WTC11 (cell line): ENCODE data around the gene GSTO2. TPM values are rescaled to one million over a fixed set of nuclear protein-coding genes. Genes with fewer than 3 reads are reported as not detected.

Source experiments
- ATAC-seq: fragments of 200-7000 bp; cut with Tn5 transposase; 2 replicates; pipeline ENCODE4 v1.10.0; 2021; ENCODE audit warnings: mild to moderate bottlenecking, moderate library complexity
- CTCF ChIA-PET: fragments of 300-600 bp; sonication (Branson Sonifier 250); formaldehyde crosslinking; loops from one replicate; lab custom pipeline; 2021; ENCODE audit warnings: antibody characterized with exemption; lab: Charles Lee
- POLR2A ChIA-PET: fragments of 350-600 bp; sonication (Branson Sonifier 250); formaldehyde crosslinking; loops from one replicate; lab custom pipeline; 2021; ENCODE audit warnings: antibody characterized with exemption; lab: Charles Lee
- DNase-seq: peaks from one replicate; pipeline ENCODE4 v3.0.0; 2021; ENCODE audit warnings: low spot score
- H3K27ac Mint-ChIP-seq: 2 replicates; pipeline ENCODE4 v1.8.0; 2021; ENCODE audit warnings: mixed read lengths
- H3K27me3 Mint-ChIP-seq: 2 replicates; pipeline ENCODE4 v1.8.0; 2021; ENCODE audit warnings: low read depth, mild to moderate bottlenecking, moderate library complexity, mixed read lengths
- H3K36me3 Mint-ChIP-seq: 2 replicates; pipeline ENCODE4 v1.8.0; 2021; ENCODE audit warnings: mixed read lengths
- H3K4me1 Mint-ChIP-seq: 2 replicates; pipeline ENCODE4 v1.8.0; 2022; ENCODE audit warnings: mixed read lengths
- H3K4me3 Mint-ChIP-seq: 2 replicates; pipeline ENCODE4 v1.8.0; 2021; ENCODE audit warnings: mild to moderate bottlenecking, moderate library complexity, mixed read lengths
- H3K9me3 Mint-ChIP-seq: 2 replicates; pipeline ENCODE4 v1.8.0; 2021; ENCODE audit warnings: mixed read lengths
- AR ChIP-seq: fragments of 250-450 bp; sonication (Bioruptor Pico); IDR thresholded peaks from 2 replicates; pipeline ENCODE4 v1.9.0; 2021; ENCODE audit warnings: mild to moderate bottlenecking
- FOXJ3 ChIP-seq: sonication (generic); formaldehyde crosslinking; IDR thresholded peaks from 2 replicates; pipeline ENCODE4 v1.9.0; 2021; ENCODE audit warnings: missing genetic modification reagents, mild to moderate bottlenecking, borderline replicate concordance
- HMGA2 ChIP-seq: fragments of 250-450 bp; sonication (Bioruptor Pico); IDR thresholded peaks from 2 replicates; pipeline ENCODE4 v1.4.0; 2021; ENCODE audit warnings: mild to moderate bottlenecking, moderate library complexity
- NFATC4 ChIP-seq: fragments of 250-450 bp; sonication (Bioruptor Pico); IDR thresholded peaks from 2 replicates; pipeline ENCODE4 v1.9.0; 2021; ENCODE audit warnings: mild to moderate bottlenecking
- NR1H2 ChIP-seq: sonication (generic); formaldehyde crosslinking; IDR thresholded peaks from 2 replicates; pipeline ENCODE4 v1.9.0; 2021; ENCODE audit warnings: mild to moderate bottlenecking, moderate library complexity, missing genetic modification reagents
- NR3C1 ChIP-seq: sonication (generic); formaldehyde crosslinking; conservative IDR thresholded peaks from 2 replicates; pipeline ENCODE4 v1.8.1; 2023; ENCODE audit warnings: low read depth, mild to moderate bottlenecking, missing genetic modification reagents
- RORB ChIP-seq: fragments of 250-450 bp; sonication (Bioruptor Pico); IDR thresholded peaks from 2 replicates; pipeline ENCODE4 v1.9.0; 2021; ENCODE audit warnings: mild to moderate bottlenecking
- SMAD4 ChIP-seq: sonication (generic); formaldehyde crosslinking; IDR thresholded peaks from 2 replicates; pipeline ENCODE4 v1.8.0; 2022; ENCODE audit warnings: mild to moderate bottlenecking, missing genetic modification reagents
- SP1 ChIP-seq: sonication (generic); formaldehyde crosslinking; conservative IDR thresholded peaks from 2 replicates; pipeline ENCODE4 v1.8.1; 2022; ENCODE audit warnings: missing genetic modification reagents
- STAT6 ChIP-seq: sonication (generic); formaldehyde crosslinking; conservative IDR thresholded peaks from 2 replicates; pipeline ENCODE4 v1.8.1; 2023; ENCODE audit warnings: mild to moderate bottlenecking, low read depth, missing genetic modification reagents, moderate library complexity
- TP53 ChIP-seq: sonication (generic); formaldehyde crosslinking; IDR thresholded peaks from 2 replicates; pipeline ENCODE4 v1.8.1; 2023; ENCODE audit warnings: mild to moderate bottlenecking, missing genetic modification reagents
- ZSCAN18 ChIP-seq: fragments of 250-450 bp; sonication (Bioruptor Pico); IDR thresholded peaks from 2 replicates; pipeline ENCODE4 v2.1.2; 2022; ENCODE audit warnings: mild to moderate bottlenecking, moderate library complexity
- total RNA-seq: library from RNA; stranded (reverse); gene quantifications from 3 replicates; pipeline ENCODE4 v1.2.3, GENCODE V29; 2021
- TF ChIP-seq, protein P1 (sequence below): fragments of 250-450 bp; sonication (Bioruptor Pico); IDR thresholded peaks from 2 replicates; pipeline ENCODE4 v1.9.0; 2021; ENCODE audit warnings: moderate library complexity, mild to moderate bottlenecking, inconsistent platforms, borderline replicate concordance
- TF ChIP-seq, protein P2 (sequence below): sonication (generic); formaldehyde crosslinking; IDR thresholded peaks from 2 replicates; pipeline ENCODE4 v1.8.0; 2022; ENCODE audit warnings: mild to moderate bottlenecking, missing genetic modification reagents
- TF ChIP-seq, protein P3 (sequence below): sonication (generic); formaldehyde crosslinking; IDR thresholded peaks from 2 replicates; pipeline ENCODE4 v1.8.1; 2023; ENCODE audit warnings: mild to moderate bottlenecking, missing genetic modification reagents
- TF ChIP-seq, protein P4 (sequence below): sonication (generic); formaldehyde crosslinking; IDR thresholded peaks from 2 replicates; pipeline ENCODE4 v1.8.1; 2023; ENCODE audit warnings: mild to moderate bottlenecking, missing genetic modification reagents, moderate library complexity

Gene GSTO2
- total RNA-seq, 1 experiment from 2014 or later = 10.7 TPM

- POLR2A ChIA-PET = no interaction called here
- H3K27me3 Mint-ChIP-seq = no peaks in the 10 kb centered on the region
- no peak overlapping the region for H3K4me3 Mint-ChIP-seq
- H3K36me3 Mint-ChIP-seq = peaks cover 52% of the 10 kb centered on the region
- CTCF ChIA-PET = interaction anchor here (0.5 to 1.7 kb wide), 2 partner anchors 215 to 434 kb away, joined by 3 to 5 read pairs; no protein-coding TSS in a partner anchor
- TF ChIP-seq SMAD4 (CRISPR knock-in tag) (no peak), ZSCAN18 (CRISPR knock-in tag) (no peak), RORB (CRISPR knock-in tag) (no peak), TP53 (CRISPR knock-in tag) (no peak), NR3C1 (CRISPR knock-in tag) (no peak), NR1H2 (no peak), NFATC4 (CRISPR knock-in tag) (no peak), AR (no peak)
- TF ChIP-seq, protein P1, sequence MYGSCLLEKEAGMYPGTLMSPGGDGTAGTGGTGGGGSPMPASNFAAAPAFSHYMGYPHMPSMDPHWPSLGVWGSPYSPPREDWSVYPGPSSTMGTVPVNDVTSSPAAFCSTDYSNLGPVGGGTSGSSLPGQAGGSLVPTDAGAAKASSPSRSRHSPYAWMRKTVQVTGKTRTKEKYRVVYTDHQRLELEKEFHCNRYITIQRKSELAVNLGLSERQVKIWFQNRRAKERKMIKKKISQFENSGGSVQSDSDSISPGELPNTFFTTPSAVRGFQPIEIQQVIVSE (CRISPR knock-in tag) = no peak
- TF ChIP-seq, protein P2, sequence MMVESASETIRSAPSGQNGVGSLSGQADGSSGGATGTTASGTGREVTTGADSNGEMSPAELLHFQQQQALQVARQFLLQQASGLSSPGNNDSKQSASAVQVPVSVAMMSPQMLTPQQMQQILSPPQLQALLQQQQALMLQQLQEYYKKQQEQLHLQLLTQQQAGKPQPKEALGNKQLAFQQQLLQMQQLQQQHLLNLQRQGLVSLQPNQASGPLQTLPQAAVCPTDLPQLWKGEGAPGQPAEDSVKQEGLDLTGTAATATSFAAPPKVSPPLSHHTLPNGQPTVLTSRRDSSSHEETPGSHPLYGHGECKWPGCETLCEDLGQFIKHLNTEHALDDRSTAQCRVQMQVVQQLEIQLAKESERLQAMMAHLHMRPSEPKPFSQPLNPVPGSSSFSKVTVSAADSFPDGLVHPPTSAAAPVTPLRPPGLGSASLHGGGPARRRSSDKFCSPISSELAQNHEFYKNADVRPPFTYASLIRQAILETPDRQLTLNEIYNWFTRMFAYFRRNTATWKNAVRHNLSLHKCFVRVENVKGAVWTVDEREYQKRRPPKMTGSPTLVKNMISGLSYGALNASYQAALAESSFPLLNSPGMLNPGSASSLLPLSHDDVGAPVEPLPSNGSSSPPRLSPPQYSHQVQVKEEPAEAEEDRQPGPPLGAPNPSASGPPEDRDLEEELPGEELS = no peak
- TF ChIP-seq, protein P3, sequence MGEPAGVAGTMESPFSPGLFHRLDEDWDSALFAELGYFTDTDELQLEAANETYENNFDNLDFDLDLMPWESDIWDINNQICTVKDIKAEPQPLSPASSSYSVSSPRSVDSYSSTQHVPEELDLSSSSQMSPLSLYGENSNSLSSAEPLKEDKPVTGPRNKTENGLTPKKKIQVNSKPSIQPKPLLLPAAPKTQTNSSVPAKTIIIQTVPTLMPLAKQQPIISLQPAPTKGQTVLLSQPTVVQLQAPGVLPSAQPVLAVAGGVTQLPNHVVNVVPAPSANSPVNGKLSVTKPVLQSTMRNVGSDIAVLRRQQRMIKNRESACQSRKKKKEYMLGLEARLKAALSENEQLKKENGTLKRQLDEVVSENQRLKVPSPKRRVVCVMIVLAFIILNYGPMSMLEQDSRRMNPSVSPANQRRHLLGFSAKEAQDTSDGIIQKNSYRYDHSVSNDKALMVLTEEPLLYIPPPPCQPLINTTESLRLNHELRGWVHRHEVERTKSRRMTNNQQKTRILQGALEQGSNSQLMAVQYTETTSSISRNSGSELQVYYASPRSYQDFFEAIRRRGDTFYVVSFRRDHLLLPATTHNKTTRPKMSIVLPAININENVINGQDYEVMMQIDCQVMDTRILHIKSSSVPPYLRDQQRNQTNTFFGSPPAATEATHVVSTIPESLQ (CRISPR knock-in tag) = no peak
- no peak for DNase-seq
- no peak for ATAC-seq
- peaks cover 17% of the 10 kb centered on the region for H3K4me1 Mint-ChIP-seq
- H3K27ac Mint-ChIP-seq = no peak overlapping the region
- no peaks in the 10 kb centered on the region for H3K9me3 Mint-ChIP-seq
Measured at GRCh38 chr10:104259999-104260774, 8.8 kb upstream of the GSTO2 start.

GRCh38 chr10:104260775-104261115, 8.2 kb upstream of the GSTO2 start:
- H3K27me3 Mint-ChIP-seq = no peaks in the 10 kb centered on the region
- no peak overlapping the region for H3K27ac Mint-ChIP-seq
- no peaks in the 10 kb centered on the region for H3K9me3 Mint-ChIP-seq
- no peak for DNase-seq
- H3K4me3 Mint-ChIP-seq = no peak overlapping the region
- POLR2A ChIA-PET = no interaction called here
- peaks cover 14% of the 10 kb centered on the region for H3K4me1 Mint-ChIP-seq
- CTCF ChIA-PET = no interaction called here
- TF ChIP-seq HMGA2 (CRISPR knock-in tag) (no peak), ZSCAN18 (CRISPR knock-in tag) (no peak), STAT6 (no peak), SP1 (CRISPR knock-in tag) (no peak), FOXJ3 (no peak)
- TF ChIP-seq, protein P4, sequence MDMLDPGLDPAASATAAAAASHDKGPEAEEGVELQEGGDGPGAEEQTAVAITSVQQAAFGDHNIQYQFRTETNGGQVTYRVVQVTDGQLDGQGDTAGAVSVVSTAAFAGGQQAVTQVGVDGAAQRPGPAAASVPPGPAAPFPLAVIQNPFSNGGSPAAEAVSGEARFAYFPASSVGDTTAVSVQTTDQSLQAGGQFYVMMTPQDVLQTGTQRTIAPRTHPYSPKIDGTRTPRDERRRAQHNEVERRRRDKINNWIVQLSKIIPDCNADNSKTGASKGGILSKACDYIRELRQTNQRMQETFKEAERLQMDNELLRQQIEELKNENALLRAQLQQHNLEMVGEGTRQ = no peak
- peaks cover 58% of the 10 kb centered on the region for H3K36me3 Mint-ChIP-seq
- no peak for ATAC-seq
